Neural crest cell (in vitro differentiated cells): ENCODE measurements around the gene LRGUK. TPM values are rescaled to one million over a fixed set of nuclear protein-coding genes. Genes with fewer than 3 reads are reported as not detected.

Experiments
- DNase-seq: peaks from one replicate; pipeline ENCODE4 v3.0.0; 2021; ENCODE audit warnings: low read depth, mixed read lengths, low spot score
- H3K27ac Mint-ChIP-seq: one replicate; pipeline ENCODE4 v1.8.0; 2021; ENCODE audit warnings: mild to moderate bottlenecking, mixed read lengths; ENCODE audit not compliant: unreplicated experiment
- H3K27me3 Mint-ChIP-seq: 2 replicates; pipeline ENCODE4 v1.8.0; 2021; ENCODE audit warnings: low read depth, mild to moderate bottlenecking, mixed read lengths
- H3K36me3 Mint-ChIP-seq: 2 replicates; pipeline ENCODE4 v1.8.0; 2021; ENCODE audit warnings: low read depth, mild to moderate bottlenecking, mixed read lengths
- H3K4me1 Mint-ChIP-seq: 2 replicates; pipeline ENCODE4 v1.8.0; 2021; ENCODE audit warnings: mixed read lengths
- H3K4me3 Mint-ChIP-seq: one replicate; pipeline ENCODE4 v1.8.0; 2021; ENCODE audit warnings: mild to moderate bottlenecking, mixed read lengths
- H3K9me3 Mint-ChIP-seq: 2 replicates; pipeline ENCODE4 v1.8.0; 2021; ENCODE audit warnings: mixed read lengths
- CTCF ChIP-seq: fragments of 200-600 bp; sonication (generic); conservative IDR thresholded peaks from 2 replicates; pipeline ENCODE4 v1.5.0; 2021; ENCODE audit warnings: antibody characterized with exemption, mild to moderate bottlenecking
- total RNA-seq: library from RNA; stranded (reverse); gene quantifications from 2 replicates; pipeline ENCODE4 v1.2.1, GENCODE V29; 2021

LRGUK gene
- total RNA-seq, 1 donor from 2014 or later, result 1.0 TPM

GRCh38 chr7:134313543-134313942 is 186.4 kb downstream of the LRGUK start:
- Mint-ChIP-seq H3K4me3 (no peak overlapping the region), H3K36me3 (no peaks in the 10 kb centered on the region), H3K4me1 (peaks cover 23% of the 10 kb centered on the region), H3K27me3 (no peaks in the 10 kb centered on the region), H3K27ac (no peak overlapping the region), H3K9me3 (no peaks in the 10 kb centered on the region)
- no peak for TF ChIP-seq CTCF
- no peak for DNase-seq

Other genes starting within 250 kb of the LRGUK start
- gene SLC35B4, start 189.6 kb downstream of the LRGUK start, total RNA-seq, result 47.1 and 51.7 TPM in 2 replicates